GM10266 (cell line): Measurements from ENCODE around the gene PRDX1.
"Not testable (repeated sequence)": the region's sequence is repeated elsewhere in the genome, so short reads cannot be mapped to it uniquely, and the experiment has no call there.

Source experiments
- DNase-seq: peaks from one replicate; pipeline ENCODE4 v3.0.0; 2012; ENCODE audit errors: extremely low spot score
- TF ChIP-seq, protein P1 (sequence below): IDR thresholded peaks from 2 replicates; pipeline ENCODE4 v1.5.1; 2012; ENCODE audit warnings: mild to moderate bottlenecking, low read depth; ENCODE audit not compliant: control insufficient read depth, insufficient read depth; ENCODE audit errors: missing control alignments

PRDX1 gene

DNA sequence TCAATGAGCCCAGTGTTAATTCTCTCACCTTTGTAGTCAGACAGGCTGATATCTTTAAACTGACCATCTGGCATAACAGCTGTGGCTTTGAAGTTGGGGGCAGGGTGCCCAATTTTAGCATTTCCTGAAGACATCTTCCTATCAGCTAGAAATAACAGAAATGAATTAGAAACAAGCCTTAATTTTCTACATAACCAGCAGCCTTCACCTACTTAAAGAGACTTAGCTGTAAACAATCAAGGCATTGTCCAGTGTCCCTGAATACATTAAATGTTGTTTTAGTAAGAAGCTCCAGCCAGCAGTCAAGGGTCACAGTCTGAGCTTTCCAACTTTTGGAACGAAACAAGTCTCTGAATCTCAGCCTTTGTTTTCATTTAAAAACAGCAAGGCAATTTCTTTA, 2.8 kb downstream of the PRDX1 start:
- no peak for DNase-seq
- TF ChIP-seq, protein P1, sequence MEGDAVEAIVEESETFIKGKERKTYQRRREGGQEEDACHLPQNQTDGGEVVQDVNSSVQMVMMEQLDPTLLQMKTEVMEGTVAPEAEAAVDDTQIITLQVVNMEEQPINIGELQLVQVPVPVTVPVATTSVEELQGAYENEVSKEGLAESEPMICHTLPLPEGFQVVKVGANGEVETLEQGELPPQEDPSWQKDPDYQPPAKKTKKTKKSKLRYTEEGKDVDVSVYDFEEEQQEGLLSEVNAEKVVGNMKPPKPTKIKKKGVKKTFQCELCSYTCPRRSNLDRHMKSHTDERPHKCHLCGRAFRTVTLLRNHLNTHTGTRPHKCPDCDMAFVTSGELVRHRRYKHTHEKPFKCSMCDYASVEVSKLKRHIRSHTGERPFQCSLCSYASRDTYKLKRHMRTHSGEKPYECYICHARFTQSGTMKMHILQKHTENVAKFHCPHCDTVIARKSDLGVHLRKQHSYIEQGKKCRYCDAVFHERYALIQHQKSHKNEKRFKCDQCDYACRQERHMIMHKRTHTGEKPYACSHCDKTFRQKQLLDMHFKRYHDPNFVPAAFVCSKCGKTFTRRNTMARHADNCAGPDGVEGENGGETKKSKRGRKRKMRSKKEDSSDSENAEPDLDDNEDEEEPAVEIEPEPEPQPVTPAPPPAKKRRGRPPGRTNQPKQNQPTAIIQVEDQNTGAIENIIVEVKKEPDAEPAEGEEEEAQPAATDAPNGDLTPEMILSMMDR: no peak

DNA sequence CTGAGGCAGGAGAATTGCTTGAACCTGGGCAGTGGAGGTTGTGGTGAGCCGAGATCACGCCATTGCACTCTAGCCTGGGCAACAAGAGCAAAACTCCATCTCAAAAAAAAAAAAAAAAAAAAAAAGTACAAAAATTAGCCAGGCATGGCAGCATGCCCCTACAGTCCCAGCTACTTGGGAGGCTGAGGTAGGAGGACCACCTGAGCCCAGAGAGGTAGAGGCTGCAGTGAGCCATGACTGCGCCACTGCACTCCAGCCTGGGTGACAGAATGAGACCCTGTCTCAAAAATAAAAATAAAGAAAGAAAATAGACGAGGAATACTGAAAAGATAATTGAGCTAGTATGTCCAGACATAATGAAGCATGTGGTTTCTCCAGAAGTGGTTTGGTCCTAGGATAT, 3.3 kb downstream of the PRDX1 start:
- not testable (repeated sequence) for DNase-seq

DNA sequence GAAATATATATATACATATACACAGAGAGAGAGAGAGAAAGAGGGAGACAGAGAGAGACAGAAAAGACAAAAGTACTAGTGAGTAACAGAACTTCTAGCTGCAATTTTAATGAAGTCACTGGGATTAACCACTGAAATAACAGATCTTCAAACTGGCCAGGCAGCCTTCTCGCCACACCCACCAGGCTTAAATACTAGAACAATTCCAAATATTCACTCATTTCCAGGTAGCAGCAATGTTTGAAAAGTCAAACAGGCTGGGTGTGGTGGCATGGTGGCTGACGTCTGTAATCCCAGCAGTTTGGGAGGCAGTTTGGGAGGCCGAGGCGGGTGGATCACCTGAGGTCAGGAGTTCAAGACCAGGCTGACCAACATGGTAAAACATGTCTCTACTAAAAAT, 5.2 kb downstream of the PRDX1 start:
- no peak for DNase-seq
- TF ChIP-seq, protein P1: no peak

DNA sequence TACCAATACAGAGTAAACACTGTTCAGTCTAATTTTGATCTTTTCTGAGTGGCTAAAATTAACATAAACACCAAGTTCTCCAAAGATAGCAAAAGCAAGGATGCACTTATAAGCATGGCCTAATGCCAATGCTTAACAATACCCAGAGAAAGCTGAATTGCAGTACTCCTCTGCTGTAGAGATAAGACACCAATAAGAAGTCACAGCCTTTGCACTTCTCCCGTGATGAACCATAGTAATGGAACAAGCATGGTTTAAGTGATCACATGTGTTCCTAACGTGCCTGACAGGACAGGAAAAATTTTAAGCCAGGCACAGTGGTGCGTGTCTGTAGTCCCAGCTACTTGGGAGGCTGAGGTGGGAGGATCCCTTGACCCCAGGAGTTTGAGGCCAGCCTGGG, 5.6 kb downstream of the PRDX1 start:
- DNase-seq: no peak
- TF ChIP-seq, protein P1: no peak

DNA sequence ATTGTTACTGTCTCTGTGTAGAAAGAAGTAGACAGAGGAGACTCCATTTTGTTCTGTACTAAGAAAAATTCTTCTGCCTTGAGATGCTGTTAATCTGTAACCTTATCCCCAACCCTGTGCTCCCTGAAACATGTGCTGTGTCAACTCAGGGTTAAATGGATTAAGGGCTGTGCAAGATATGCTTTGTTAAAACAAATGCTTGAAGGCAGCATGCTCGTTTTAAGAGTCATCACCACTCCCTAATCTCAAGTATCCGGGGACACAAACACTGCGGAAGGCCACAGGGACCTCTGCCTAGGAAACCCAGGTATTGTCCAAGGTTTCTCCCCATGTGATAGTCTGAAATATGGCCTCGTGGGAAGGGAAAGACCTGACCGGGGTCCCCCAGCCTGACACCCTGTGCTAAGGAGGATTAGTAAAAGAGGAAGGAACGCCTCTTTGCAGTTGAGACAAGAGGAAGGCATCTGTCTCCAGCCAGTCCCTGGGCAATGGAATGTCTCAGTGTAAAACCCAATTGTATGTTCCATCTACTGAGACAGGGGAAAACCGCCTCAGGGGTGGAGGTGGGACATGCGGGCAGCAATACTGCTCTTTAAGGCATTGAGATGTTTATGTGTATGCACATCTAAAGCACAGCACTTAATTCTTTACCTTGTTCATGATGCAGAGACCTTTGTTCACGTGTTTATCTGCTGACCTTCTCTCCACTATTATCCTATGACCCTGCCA, 8.0 kb downstream of the PRDX1 start:
- not testable (repeated sequence) for DNase-seq

DNA sequence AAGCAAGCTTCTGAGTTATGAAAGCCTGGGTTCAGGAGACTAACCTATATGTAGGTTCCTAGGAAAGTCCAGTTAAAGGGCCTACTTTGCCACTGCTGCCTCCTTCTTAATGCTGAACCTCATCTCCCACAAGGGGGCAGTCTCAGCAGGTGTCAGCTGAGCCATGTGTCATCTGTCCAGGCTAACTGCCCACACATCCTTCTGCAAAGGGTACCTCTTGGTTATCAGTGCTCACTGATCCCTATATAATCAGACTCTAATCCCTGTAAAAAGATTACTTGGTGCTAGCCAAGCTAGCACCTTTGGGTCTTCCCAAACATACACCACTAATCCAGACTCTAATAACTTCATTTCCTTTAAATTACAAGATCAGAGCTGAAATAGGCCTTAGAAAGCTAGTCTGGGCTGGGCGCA, 9.0 kb downstream of the PRDX1 start:
- no peak for DNase-seq

DNA sequence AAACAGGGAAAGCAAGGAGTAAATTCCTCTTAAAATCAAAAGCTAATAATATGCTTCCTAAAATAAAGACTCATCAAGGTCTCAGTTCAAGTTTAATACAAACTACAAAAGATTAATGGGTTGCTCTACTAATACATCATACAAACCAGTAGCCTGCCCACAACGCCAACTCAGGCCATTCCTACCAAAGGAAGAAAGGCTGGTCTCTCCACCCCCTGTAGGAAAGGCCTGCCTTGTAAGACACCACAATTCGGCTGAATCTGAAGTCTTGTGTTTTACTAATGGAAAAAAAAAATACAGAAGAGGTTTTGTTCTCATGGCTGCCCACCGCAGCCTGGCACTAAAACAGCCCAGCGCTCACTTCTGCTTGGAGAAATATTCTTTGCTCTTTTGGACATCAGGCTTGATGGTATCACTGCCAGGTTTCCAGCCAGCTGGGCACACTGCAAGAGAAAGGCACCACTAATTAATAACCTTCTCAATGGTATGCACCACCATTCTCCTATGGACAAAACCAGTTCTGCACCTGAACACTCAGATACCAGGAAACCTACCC, 10.6 kb downstream of the PRDX1 start:
- DNase-seq: no peak

More for the DNA sequence above, 9.0 kb downstream of the PRDX1 start:
- TF ChIP-seq, protein P1: peak; percentile 84

More for the DNA sequence above, 10.6 kb downstream of the PRDX1 start:
- TF ChIP-seq, protein P1: no peak
